WERI-Rb-1 (cell line): ENCODE results near the gene HMCN2.

Source experiments
- DNase-seq: peaks from one replicate; pipeline ENCODE4 v3.0.0-alpha.2; 2020
- H3K27ac ChIP-seq: fragments of 250-450 bp; sonication (Bioruptor Pico); 2 replicates; pipeline ENCODE4 v1.5.1; 2020; ENCODE audit warnings: mild to moderate bottlenecking, moderate library complexity
- H3K27me3 ChIP-seq: fragments of 250-450 bp; sonication (Bioruptor Pico); 2 replicates; pipeline ENCODE4 v1.5.1; 2021; ENCODE audit warnings: mild to moderate bottlenecking, low read depth, moderate library complexity; ENCODE audit not compliant: insufficient read depth, severe bottlenecking
- H3K36me3 ChIP-seq: fragments of 250-450 bp; sonication (Bioruptor Pico); 2 replicates; pipeline ENCODE4 v1.5.1; 2020; ENCODE audit warnings: mild to moderate bottlenecking, moderate library complexity
- H3K4me3 ChIP-seq: 2 replicates; pipeline ENCODE4 v1.5.1; 2011; ENCODE audit warnings: low read depth, mild to moderate bottlenecking, control low read depth, low read length
- H3K9me3 ChIP-seq: fragments of 250-450 bp; sonication (Bioruptor Pico); 2 replicates; pipeline ENCODE4 v1.5.1; 2021; ENCODE audit warnings: mild to moderate bottlenecking, moderate library complexity; ENCODE audit not compliant: severe bottlenecking
- TF ChIP-seq, protein P1 (sequence below): IDR thresholded peaks from 2 replicates; pipeline ENCODE4 v1.5.1; 2011; ENCODE audit warnings: low read depth, mild to moderate bottlenecking, control low read depth, inconsistent platforms, low read length

HMCN2 gene

DNA sequence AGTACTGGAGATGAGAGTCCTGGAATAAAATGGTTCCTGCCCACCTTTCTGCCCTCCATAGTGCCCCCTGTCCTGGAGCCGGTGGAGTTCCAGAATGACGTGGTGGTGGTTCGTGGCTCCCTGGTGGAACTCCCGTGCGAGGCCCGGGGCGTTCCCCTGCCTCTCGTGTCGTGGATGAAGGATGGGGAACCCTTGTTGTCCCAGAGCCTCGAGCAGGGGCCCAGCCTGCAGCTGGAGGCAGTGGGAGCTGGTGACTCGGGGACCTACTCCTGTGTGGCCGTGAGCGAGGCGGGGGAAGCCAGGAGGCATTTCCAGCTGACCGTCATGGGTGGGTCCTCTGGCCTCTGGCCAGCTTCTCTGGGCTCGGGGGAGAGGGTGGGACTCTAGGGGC is 128.1 kb downstream of the HMCN2 start:
- TF ChIP-seq, protein P1, sequence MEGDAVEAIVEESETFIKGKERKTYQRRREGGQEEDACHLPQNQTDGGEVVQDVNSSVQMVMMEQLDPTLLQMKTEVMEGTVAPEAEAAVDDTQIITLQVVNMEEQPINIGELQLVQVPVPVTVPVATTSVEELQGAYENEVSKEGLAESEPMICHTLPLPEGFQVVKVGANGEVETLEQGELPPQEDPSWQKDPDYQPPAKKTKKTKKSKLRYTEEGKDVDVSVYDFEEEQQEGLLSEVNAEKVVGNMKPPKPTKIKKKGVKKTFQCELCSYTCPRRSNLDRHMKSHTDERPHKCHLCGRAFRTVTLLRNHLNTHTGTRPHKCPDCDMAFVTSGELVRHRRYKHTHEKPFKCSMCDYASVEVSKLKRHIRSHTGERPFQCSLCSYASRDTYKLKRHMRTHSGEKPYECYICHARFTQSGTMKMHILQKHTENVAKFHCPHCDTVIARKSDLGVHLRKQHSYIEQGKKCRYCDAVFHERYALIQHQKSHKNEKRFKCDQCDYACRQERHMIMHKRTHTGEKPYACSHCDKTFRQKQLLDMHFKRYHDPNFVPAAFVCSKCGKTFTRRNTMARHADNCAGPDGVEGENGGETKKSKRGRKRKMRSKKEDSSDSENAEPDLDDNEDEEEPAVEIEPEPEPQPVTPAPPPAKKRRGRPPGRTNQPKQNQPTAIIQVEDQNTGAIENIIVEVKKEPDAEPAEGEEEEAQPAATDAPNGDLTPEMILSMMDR = no peak
- Histone ChIP-seq H3K27ac (no peak overlapping the region), H3K27me3 (no peaks in the 10 kb centered on the region), H3K9me3 (no peaks in the 10 kb centered on the region), H3K4me3 (no peak overlapping the region), H3K36me3 (no peaks in the 10 kb centered on the region)
- no peak for DNase-seq

DNA sequence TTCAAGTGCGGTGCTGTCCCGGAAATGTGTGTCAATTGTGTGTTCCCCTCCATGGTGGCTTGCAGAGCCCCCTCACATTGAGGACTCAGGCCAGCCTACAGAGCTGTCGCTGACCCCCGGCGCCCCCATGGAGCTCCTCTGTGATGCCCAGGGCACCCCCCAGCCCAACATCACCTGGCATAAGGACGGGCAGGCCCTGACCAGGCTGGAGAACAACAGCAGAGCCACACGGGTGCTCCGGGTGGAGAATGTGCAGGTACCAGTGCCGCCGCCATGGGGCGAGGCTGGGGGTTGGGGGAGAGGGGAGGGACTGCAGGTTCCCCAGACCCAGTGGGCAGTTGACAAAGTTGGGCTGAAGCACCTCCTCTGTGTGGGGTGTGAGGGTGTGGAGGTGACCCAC is 128.8 kb downstream of the HMCN2 start:
- H3K9me3 ChIP-seq = no peaks in the 10 kb centered on the region
- H3K4me3 ChIP-seq = no peak overlapping the region
- no peaks in the 10 kb centered on the region for H3K36me3 ChIP-seq
- no peak for DNase-seq
- no peak overlapping the region for H3K27ac ChIP-seq
- no peaks in the 10 kb centered on the region for H3K27me3 ChIP-seq
- TF ChIP-seq, protein P1 = no peak

DNA sequence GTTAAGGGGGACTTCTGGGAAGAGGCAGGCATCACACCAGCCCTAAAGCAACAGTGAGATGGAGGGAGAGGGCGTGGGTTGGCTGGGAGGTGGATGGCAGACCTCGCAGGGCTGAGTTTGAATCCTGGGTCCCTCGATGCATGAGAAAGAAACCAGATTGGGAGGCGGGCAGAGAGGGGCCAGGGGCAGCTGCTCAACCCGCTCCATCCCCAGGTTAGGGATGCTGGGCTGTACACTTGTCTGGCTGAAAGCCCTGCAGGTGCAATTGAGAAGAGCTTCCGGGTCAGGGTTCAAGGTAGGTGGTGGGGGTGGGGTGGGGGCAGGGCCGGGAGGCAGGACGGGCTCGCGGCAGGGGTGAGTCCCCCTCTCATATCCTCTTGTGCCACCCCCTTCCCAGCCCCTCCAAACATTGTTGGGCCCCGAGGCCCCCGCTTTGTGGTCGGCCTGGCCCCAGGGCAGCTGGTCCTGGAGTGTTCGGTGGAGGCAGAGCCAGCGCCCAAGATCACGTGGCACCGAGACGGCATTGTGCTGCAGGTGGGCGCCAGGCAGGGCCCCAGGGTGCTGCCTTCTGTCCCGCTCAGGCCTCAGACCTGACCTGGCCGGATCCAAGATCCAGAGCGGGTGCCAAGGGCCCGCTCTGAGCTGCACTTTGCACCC is 129.4 kb downstream of the HMCN2 start:
- Histone ChIP-seq H3K27ac (no peak overlapping the region), H3K4me3 (no peak overlapping the region), H3K27me3 (no peaks in the 10 kb centered on the region), H3K36me3 (no peaks in the 10 kb centered on the region), H3K9me3 (no peaks in the 10 kb centered on the region)
- DNase-seq = no peak
- TF ChIP-seq, protein P1 = no peak

DNA sequence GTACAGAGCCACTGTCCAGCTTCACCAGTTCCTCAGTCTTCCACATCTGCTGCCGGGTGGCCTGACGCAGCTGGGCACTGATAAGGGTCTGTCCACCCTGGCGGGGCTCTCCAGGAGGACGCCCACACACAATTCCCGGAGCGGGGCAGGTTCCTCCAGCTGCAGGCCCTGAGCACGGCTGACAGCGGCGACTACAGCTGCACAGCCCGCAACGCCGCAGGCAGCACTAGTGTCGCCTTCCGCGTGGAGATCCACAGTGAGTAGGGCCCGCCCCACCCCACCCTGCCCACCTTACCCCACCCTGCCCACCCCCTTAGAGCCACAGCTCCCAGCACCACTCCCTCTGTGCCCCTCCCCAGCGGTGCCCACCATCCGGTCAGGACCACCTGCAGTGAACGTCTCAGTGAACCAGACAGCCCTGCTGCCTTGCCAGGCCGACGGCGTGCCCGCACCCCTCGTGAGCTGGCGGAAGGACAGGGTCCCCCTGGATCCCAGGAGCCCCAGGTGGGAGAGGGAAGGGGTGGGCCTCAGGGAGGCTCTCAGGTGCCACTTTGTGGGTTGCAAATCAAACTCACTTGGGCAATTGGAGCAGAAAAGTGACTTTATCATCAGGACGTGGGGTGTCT is 130.4 kb downstream of the HMCN2 start:
- H3K36me3 ChIP-seq = no peaks in the 10 kb centered on the region
- H3K27me3 ChIP-seq = no peaks in the 10 kb centered on the region
- TF ChIP-seq, protein P1 = no peak

DNA sequence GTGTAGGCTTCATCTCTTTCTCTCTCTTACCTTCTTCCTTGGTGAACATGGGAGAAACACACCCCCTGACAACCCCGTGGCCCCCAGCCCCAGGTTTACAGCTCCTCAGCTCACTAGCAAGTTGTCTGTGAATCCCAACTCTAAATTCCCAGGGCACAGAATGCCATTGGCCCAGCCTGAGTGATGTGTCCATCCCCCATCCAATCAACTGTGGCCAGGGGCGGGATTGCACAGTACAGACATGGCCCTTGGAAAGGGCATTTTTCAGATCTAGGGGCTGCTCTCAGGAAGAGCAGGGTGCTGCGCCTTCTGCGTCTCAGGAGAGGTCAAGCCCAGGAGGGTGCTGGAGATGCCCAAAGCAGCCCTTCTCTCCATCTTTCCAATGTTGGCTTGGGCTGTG is 131.0 kb downstream of the HMCN2 start:
- no peak overlapping the region for H3K4me3 ChIP-seq
- H3K9me3 ChIP-seq = no peaks in the 10 kb centered on the region
- no peaks in the 10 kb centered on the region for H3K27me3 ChIP-seq
- TF ChIP-seq, protein P1 = no peak
- no peak overlapping the region for H3K27ac ChIP-seq
- H3K36me3 ChIP-seq = no peaks in the 10 kb centered on the region
- no peak for DNase-seq

More for the DNA sequence above, 130.4 kb downstream of the HMCN2 start:
- Histone ChIP-seq H3K4me3 (no peak overlapping the region), H3K27ac (no peak overlapping the region), H3K9me3 (no peaks in the 10 kb centered on the region)
- no peak for DNase-seq
